ENCODE data around the gene ZNF865.

GRCh38 chr19:55637534-55637933, 32.1 kb downstream of the ZNF865 start:
- TF ChIP-seq CTCF (IDR thresholded peaks at IDR 0.05) (no peak), POLR2A (IDR thresholded peaks at IDR 0.05) (no peak)

Data from adrenal gland (tissue), 5 donors.